ENCODE results near the gene DUSP6.

DNA sequence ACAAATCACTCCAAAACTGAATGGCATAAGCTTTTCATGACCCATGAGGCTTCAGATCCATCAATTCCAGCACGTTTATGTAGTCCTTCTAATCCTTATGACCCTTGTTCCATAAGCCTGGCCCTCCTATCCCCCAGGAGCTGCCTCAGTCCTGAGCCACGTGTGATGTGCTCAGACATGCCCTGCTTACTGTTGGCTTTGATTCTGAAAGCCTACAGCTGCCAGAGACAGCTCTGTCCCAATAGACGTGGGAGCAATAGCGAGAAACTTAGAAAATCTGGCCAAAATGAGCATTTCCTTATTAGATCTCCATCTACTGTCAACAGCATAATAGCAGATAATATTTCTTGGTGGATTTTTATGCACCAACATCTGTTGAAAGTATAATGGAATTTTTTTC lies 33.2 kb downstream of the DUSP6 start:
- TF ChIP-seq, protein P1, sequence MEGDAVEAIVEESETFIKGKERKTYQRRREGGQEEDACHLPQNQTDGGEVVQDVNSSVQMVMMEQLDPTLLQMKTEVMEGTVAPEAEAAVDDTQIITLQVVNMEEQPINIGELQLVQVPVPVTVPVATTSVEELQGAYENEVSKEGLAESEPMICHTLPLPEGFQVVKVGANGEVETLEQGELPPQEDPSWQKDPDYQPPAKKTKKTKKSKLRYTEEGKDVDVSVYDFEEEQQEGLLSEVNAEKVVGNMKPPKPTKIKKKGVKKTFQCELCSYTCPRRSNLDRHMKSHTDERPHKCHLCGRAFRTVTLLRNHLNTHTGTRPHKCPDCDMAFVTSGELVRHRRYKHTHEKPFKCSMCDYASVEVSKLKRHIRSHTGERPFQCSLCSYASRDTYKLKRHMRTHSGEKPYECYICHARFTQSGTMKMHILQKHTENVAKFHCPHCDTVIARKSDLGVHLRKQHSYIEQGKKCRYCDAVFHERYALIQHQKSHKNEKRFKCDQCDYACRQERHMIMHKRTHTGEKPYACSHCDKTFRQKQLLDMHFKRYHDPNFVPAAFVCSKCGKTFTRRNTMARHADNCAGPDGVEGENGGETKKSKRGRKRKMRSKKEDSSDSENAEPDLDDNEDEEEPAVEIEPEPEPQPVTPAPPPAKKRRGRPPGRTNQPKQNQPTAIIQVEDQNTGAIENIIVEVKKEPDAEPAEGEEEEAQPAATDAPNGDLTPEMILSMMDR (conservative IDR thresholded peaks at IDR 0.05 in 1 of 2, IDR thresholded peaks at IDR 0.05 in 1 of 2; ENCODE audit: low read depth in 1 of 2, low read length in 2 of 2), result no peak
- TF ChIP-seq EZH2 (IDR thresholded peaks at IDR 0.05; ENCODE audit: low read length, missing control alignments), result no peak
